HPDE6-E6E7 (cell line): ENCODE results near the gene GAS2.

Source experiments
- DNase-seq: peaks from one replicate; pipeline ENCODE4 v3.0.0; 2011; ENCODE audit warnings: missing footprints; ENCODE audit errors: extremely low spot score

GAS2 gene

DNA sequence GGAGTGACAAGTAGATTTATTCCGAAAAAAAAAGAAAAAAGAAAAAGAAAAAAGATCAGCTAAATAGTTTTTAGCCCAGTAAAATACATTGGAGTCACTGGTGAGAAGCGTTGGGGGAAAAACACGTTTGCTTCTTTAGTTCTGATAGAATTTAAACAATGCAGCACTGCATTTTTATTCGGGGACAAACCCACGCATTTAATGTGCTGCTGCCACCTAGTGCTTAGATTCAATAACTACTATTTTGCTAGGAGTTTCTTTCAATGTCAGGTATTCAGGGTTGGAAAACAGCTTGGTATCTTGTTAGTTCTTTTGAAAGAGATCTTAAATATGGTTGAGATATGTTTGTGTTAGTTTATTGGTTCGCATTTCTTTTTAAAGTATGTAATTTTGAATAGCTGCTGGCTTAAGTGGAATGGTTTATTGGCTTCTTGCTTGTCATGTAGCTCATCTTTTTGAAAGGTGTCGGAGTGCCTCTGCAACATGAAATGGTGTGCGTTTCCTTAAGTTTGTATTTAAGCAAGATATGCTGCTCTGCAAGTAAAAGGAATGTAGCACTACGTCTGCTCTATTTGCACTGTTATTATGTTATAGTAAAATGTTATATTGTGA lies 121.2 kb downstream of the GAS2 start:
- no peak for DNase-seq

DNA sequence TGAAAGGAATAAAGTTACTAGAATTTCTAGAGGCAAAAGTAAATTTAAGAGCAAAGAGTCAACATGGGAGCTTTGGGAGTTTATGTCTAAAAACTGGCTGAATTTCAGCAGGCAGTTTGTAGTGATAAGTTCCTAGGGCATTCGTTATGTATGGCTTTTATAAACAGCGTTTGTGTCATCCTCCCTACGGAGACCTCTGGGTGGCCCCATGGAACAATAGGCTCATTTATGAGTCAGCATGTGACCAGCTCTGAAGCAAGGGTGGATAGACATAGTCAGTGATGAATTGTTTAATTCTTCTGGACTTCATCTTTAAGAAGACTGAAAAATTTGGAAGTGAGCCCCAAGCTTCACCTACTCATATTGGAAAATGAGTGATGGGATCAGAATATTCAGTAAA lies 126.1 kb downstream of the GAS2 start:
- peak; percentile 26 for DNase-seq

DNA sequence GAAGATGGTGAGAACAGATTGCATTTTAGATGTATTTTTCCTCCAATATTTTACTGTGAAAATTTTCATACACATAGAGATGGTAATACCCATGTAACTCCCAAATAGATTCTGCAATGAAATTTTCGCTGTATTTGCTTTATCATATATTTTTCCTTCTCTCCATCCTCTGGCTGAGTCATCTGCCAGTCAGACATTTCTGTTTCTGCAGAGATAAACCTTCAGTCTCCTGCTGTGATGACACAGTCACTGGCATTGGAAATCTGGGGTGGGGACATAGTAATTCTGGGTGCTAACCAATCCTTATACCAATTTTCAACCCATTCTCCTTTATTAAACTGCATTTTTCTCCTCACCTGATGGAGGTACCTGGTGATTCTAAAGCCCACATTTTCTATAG lies 129.5 kb downstream of the GAS2 start:
- DNase-seq, result no peak

DNA sequence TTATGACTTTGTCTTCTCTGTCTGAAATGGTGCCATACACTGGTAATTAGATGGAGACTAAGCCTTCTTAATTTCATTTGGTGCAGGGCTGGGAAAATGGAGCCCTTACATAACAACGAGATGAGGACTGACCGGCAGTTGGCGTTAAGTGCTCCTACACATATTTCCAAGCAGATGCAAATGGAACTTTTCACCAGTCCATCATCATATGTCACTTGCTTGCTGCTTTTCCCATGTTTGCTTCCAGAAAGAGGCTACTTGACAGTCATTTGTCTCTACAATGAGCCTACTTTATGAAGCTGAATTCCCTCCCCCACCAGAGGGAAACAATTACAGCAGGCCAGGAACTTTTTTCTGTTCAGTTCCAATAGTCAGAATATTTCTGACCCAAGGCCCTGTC lies 130.6 kb downstream of the GAS2 start:
- DNase-seq, result no peak

DNA sequence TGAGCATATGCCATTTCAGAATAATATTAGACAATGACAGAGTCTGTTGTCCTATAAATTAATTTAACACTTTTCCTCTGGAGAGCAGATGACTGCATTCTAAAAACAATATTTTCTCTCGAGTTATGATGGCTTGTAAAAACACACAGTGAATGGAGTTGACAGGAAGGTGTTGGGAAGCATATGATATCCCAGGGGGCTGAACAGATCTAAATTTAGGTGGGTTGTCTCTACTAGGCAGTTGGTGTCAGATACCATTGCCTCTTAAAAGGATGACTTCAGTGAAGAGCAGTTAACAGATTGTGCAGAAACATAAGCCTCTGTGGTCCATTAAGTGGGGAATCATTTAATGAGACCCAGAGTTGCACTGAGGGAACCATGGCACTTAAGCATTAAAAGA lies 132.5 kb downstream of the GAS2 start:
- DNase-seq, result no peak

DNA sequence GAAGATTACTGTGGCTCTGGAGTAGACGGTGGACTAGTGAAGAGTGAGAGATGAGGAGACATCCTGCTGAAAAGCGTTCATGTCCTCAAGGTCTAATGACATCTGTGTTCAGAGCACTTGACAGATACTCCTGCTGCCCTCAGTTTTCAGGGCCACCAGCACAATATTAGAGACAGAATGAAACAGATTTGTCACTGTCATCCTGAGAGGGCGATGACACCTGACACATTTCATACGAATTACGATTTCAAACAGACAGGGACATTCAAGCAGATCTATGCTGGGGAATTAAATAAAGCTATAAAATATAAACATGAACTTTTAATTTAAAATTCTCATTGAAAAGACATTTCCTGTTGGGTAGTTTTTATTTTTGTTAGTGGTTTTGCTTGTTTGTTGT lies 134.1 kb downstream of the GAS2 start:
- DNase-seq, result no peak

DNA sequence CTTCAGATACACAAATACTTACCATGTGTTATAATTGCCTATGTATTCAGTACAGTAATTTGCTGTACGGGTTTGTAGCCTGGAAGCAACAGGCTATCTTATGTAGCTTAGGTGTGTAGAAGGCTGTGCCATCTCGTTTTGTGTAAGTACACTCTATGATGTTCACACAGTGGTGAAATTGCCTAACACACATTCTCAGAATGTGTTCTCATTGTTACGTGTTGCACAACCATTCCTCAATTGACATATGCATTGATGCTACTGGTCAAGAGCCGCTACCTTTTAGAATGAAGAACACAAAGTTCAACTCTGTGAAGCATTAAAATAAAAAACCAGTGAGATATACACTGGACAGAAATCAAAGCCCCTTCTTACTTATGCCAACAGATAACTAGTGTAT lies 136.4 kb downstream of the GAS2 start:
- DNase-seq, result no peak

DNA sequence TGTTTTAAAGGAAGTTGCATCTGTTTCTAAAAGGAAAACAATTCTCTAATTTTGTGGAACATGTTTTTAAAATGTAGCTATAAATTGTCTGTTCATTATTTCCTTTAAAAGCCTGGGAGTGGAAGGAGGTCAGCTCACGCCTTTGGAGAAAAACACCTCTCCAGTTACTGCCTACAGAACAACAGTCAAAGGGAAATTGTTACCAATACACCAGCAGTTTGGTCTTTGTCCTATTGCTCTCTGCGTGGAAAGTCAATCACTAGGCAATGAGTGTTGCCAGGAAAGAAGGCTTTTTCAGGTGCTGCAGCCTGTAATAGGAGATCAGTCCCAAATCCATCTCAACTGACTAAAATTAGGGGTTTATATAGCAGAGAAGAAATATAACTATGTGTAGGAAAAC lies 141.0 kb downstream of the GAS2 start:
- no peak for DNase-seq

DNA sequence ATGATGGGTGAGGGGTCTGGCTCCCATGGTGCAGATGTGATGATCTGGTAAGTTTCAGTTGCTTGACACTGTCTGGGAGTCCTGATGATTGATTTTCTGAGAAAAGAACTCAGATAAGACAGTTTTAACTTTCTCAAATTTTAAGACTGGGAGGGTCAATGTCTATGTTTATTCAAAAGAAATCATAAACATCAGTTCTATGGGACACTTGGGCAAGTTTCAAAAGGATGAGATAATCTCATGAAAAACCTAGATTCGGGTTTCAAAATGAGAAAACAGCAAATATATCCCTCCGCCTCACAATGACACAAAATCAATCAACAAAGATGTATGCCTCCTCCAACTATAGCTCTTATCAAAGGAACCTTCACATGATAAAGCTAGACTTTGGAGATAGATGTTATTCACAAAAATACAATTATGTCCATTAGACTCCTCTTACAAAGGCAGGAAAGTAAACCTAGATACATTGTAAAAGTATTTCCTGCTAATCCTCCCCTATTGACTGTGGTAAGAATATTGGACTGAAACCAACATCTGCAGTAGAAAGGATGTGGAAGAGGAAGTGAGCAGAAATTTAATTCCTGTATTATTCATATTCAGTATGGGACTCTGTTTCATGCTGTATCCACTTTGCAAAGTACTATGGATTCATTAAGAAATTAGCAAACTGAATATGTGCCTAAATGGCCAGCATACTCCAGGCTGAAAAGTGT lies 141.6 kb downstream of the GAS2 start:
- DNase-seq, result no peak

DNA sequence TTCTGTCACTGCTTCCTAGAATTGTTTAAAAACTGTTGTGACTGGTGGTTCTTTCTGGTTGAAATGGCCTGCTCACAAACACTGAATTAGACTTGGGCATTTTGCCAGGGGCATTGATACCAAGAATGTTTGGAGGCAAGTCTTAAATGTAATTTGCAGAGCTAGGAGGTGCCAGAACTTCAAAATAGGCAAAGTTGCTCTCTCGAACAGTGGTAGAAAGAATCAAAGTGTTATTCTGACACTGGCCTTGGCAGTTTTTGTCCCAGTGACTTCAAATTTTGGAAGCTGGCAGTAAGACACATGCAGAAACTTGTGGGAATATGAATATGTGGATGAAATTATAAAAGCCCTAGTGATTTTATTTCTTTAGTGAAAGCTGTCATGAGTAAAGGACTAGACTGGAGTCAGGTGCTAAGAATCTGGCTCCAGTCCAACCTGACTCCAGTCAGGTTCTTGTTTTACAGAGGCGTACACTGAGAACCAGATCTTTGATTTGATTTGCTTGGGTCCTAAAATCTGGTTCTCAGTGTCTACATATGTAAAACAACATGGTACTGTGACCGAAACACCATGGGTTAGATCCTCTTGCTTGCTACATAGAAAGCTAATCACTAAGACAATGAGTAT lies 142.3 kb downstream of the GAS2 start:
- no peak for DNase-seq

DNA sequence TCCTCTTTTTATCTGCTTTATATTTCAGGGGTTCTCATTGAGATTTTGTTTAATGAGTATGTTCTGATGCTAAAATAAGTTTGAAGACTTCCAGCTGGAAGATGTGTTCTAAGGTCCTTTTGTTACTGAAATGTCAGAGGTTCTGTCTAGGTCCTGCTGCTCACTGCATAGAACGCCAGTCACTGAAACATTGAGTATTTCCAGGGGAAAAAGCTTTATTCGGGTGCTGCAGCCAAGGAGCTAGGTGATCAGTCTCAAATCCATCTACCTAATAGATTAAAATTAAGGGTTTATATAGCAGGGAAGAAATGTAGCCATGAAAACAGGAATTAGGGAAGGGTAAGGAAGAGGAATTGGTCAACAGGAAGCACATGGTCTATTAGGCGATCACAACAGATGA lies 143.5 kb downstream of the GAS2 start:
- DNase-seq, result no peak

DNA sequence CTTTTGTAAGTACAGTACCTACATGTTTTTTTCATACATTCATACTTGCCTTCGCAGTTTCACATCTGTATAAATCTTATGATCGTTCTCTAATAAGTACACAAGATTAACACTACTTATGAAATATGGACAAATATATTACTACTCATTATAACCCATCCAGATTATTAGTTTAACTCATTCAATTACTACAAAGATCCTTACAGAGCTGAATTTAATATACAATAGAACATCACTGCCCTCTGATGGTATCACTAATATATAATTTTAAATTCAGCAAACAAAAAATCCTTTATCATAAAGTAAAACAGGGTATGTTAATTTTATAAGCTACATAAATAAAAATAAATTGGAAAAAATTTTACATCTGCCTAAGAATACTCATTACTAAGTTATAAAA lies 155.8 kb downstream of the GAS2 start:
- DNase-seq, result no peak

DNA sequence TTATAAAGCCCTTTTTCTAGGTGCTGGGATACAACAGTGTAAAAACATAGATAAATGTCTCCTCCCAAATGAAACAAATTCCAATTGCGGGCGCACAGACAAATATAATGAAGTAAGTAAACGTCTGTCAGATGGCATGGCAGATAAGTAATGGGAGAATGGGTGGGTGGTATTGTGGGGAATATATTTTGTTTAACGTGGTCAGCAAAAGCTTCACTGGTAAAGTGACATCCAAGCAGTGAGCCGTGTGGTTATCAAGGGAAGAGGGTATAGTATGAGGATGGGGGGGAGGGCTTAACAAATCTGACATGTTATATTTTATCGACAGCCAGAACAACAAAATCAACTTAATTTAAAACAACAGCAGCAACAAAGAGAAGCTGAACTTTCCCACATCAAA lies 162.0 kb downstream of the GAS2 start:
- no peak for DNase-seq

DNA sequence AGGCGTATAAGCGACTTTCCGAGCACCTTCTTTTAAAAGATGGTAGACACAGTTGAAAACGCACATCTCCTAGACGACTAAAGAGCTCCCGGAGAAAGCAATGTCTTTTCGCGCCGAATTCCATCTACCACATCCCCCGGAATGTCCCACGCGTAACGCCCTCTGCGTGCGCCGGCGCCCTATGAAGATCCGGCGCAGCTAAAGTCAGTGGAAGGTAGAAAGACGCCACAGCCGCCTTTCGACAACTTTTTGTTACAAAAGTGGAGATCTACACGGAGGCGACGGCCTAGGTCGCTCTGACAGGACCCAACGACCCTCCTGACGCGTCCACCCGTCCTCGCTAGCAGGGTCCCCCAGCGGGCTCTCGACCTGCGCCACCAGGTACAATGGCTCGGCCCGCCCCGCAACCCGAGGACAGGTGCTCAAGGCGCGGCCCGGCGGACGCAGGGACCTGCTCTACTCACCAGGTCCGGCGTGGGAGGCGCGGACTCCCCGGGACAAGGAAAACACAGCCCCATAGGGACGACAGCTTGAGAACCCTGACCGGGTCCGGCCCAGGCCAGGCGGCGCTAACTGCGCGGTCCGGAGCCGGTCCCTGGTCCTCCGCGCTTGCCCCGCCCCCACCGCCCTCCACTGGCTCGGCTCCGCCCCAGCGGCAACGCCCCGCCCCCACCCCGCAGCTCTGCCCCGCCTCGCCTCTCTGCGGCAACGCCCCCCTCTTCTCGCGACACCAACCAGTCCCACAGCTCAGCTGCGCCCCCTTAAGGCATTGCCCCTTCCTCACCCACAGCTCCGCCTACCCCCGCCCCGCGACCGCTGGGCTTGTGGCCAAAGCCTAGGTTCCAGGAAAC lies 163.0 kb downstream of the GAS2 start, which contains the start of gene SVIP:
Gene SVIP (minus strand): TSS at position 571 of the 851 bp plus-strand sequence. CDS start 53 bp downstream, at position 518.
- peak; percentile 76 for DNase-seq

DNA sequence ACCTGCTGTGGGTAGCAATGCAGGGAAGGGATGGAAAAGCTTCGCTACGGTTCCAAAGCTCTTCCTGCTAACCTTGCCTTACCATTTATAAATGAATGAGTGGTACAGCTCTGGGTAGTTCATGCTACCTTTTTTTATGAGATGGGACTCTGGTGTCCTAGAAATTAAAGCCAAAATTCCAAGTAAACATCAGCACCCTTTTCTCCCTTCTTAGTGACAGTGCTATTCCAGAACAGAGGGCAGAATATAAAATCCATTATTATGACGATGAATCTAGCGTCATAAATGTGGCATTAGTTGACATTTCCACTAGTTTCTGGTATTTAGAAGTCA lies 163.6 kb downstream of the GAS2 start:
- no peak for DNase-seq

DNA sequence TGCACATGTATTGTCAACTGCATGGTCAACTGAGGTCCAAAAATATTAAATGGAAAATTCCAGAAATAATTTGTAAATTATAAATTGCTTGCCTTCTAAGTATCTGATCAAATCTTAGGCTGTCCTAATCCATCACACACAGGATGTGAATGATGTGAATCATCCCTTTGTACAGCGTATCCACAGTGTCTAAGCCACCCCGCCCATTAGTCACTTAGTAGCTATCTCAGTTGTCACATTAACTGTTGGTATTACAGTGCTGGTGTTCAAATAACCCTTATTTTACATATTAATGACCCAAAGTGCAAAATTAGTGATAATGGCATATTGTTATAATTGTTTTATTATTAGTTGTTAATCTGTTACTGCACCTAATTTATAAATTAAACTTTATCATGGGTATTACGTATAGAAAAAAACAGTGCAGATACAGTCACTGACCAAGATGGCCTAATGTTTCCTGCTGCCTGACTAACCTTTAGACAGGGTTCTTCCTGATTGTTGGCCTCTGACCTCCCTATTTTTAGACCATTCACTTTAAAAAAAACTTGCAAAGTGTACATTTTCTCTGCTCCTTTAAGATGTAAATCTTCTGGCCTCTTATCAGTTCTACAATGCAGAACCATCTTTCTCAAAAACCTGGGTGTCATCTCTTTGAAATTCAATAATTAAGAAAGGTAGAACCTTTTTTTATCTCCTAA lies 166.1 kb downstream of the GAS2 start:
- no peak for DNase-seq

DNA sequence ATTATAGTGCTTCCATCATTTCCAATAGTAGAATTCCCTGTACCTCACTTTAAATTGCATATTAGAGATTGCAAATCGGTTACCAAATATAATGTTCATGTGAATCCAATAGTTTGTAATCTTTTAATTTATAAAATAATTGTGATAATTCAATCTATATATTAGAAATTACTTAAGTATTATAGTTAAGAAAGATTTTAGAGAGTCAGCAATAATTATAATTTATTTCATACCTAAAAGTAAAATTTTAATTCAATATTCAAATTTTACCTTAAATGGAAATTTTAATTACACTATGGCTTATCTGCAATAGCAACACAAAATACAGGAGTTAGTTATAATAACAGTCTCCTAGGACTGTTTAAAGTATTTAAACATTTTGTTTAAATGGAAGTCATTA lies 180.3 kb downstream of the GAS2 start:
- DNase-seq, result no peak

DNA sequence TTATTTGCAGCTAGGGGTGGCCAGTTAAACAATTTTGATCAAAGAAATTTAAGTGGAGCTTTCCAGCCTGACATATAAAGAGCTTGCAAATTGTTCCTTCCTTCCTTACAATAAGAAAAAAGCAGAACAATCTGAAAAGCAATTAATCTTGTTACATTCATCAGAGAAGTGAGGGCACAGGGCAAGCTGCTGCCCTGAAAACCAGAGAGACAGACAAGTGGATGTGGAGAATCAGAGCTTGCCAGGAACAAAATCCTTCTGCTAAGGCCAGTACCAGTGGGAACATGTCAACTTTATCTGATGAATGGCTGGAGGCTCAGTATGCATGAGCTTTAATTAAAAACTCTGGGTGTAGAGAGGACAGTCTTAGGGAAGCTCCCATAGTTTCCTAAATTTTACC lies 185.1 kb downstream of the GAS2 start:
- no peak for DNase-seq

DNA sequence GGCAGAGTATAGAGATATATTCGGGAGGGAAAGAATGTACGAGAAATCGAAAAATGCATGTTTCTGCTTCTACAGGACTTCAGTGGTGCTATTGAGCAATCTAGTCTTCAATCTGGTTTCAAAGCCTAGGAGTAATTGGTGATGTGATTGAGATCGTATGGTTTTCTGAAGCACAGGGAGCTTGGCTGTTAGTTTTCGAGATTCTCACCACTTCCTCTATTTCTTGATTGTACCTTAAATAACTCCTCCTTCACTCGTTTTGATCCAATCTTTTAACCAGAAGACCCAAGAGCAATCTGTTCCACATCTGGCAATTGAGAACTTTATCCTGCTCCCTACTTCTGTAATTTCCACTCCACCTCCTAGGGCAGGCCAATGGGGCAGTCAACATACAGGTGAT lies 193.3 kb downstream of the GAS2 start:
- no peak for DNase-seq

DNA sequence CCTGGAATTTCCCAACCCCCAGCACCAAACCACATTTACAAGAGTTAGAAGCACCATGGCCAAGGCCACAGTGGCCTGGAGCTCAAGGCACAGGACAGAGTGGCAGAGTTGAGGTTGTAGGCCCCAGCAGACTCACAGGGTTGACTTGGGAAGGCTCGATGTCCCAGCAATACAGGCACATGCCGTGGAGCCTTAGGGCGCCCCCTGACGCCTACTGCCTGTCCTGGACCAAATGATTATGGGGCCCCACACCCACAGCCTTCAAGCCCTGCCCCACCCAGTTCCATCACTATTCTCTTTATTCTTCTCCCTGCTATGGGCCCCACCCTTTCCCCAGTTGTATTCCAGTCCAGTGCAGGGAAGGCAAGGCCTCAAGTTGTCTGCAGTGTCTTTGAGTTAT lies 193.8 kb downstream of the GAS2 start, which contains the start of gene CCDC179:
Gene CCDC179 (minus strand): TSS at position 234 of the 400 bp plus-strand sequence. CDS start 53 bp downstream, at position 181.
- DNase-seq, result no peak
